ENCODE results near the gene FBXO41. TPM values are rescaled to one million over a fixed set of nuclear protein-coding genes. Genes with fewer than 3 reads are reported as not detected.

FBXO41 gene
- total and polyA plus RNA-seq, 10 of the 15 experiments (the other 5 are each of a cell fraction or from before 2014, with no cell fraction given): 1.9 to 38.9 (median 11.3) TPM

DNA sequence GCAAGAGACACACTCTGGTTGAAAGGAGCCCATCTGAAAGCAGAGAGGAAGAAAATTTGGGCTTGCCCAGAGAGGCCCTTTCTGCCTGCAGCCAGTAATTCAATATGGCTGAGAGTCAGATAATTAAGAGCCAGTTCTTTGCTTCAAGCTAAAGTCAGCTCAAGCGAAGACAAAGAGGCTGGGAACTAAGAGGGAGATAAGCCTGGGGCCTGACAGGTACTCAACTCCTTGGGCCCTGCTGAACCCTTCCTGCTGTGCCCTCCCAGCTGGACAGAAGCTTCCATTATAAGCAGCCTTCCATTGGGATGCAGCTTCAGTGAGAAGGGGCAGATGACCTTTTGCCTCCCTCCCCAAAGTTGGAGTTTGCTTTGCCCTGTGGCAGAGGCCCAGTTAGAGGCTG is 12.0 kb downstream of the FBXO41 start:
- intact Hi-C loops (cut with micrococcal nuclease; ENCODE audit: unreplicated experiment): no loop called here
- ATAC-seq: no peak
- TF ChIP-seq SIX5 (IDR thresholded peaks at IDR 0.05; ENCODE audit: low read depth, low read length, severe bottlenecking): no peak
- TF ChIP-seq, protein P1, sequence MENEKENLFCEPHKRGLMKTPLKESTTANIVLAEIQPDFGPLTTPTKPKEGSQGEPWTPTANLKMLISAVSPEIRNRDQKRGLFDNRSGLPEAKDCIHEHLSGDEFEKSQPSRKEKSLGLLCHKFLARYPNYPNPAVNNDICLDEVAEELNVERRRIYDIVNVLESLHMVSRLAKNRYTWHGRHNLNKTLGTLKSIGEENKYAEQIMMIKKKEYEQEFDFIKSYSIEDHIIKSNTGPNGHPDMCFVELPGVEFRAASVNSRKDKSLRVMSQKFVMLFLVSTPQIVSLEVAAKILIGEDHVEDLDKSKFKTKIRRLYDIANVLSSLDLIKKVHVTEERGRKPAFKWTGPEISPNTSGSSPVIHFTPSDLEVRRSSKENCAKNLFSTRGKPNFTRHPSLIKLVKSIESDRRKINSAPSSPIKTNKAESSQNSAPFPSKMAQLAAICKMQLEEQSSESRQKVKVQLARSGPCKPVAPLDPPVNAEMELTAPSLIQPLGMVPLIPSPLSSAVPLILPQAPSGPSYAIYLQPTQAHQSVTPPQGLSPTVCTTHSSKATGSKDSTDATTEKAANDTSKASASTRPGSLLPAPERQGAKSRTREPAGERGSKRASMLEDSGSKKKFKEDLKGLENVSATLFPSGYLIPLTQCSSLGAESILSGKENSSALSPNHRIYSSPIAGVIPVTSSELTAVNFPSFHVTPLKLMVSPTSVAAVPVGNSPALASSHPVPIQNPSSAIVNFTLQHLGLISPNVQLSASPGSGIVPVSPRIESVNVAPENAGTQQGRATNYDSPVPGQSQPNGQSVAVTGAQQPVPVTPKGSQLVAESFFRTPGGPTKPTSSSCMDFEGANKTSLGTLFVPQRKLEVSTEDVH (IDR thresholded peaks at IDR 0.05; ENCODE audit: low read depth, partially characterized antibody): no peak
- no peak for TF ChIP-seq RB1 (IDR thresholded peaks at IDR 0.05; ENCODE audit: borderline replicate concordance)
- TF ChIP-seq RUNX3 (IDR thresholded peaks at IDR 0.05; ENCODE audit: low read length): no peak
- TF ChIP-seq JUND (IDR thresholded peaks at IDR 0.05; ENCODE audit: low read depth, low read length): no peak
- TF ChIP-seq, protein P2, sequence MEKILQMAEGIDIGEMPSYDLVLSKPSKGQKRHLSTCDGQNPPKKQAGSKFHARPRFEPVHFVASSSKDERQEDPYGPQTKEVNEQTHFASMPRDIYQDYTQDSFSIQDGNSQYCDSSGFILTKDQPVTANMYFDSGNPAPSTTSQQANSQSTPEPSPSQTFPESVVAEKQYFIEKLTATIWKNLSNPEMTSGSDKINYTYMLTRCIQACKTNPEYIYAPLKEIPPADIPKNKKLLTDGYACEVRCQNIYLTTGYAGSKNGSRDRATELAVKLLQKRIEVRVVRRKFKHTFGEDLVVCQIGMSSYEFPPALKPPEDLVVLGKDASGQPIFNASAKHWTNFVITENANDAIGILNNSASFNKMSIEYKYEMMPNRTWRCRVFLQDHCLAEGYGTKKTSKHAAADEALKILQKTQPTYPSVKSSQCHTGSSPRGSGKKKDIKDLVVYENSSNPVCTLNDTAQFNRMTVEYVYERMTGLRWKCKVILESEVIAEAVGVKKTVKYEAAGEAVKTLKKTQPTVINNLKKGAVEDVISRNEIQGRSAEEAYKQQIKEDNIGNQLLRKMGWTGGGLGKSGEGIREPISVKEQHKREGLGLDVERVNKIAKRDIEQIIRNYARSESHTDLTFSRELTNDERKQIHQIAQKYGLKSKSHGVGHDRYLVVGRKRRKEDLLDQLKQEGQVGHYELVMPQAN (conservative IDR thresholded peaks at IDR 0.05): no peak
- TF ChIP-seq, protein P3, sequence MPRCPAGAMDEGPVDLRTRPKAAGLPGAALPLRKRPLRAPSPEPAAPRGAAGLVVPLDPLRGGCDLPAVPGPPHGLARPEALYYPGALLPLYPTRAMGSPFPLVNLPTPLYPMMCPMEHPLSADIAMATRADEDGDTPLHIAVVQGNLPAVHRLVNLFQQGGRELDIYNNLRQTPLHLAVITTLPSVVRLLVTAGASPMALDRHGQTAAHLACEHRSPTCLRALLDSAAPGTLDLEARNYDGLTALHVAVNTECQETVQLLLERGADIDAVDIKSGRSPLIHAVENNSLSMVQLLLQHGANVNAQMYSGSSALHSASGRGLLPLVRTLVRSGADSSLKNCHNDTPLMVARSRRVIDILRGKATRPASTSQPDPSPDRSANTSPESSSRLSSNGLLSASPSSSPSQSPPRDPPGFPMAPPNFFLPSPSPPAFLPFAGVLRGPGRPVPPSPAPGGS (IDR thresholded peaks at IDR 0.05; ENCODE audit: borderline replicate concordance, insufficient read depth, low read depth, low read length, poor library complexity, severe bottlenecking): no peak
- no peak for TF ChIP-seq PAX8 (IDR thresholded peaks at IDR 0.05)
- TF ChIP-seq SMAD5 (IDR thresholded peaks at IDR 0.05; ENCODE audit: low read depth): no peak
- no peak for TF ChIP-seq MEF2A (IDR thresholded peaks at IDR 0.05; ENCODE audit: insufficient read depth, low read depth, low read length)
- TF ChIP-seq ATF7 (IDR thresholded peaks at IDR 0.05; ENCODE audit: low read depth): no peak
- TF ChIP-seq MYC (IDR thresholded peaks at IDR 0.05; ENCODE audit: insufficient read depth, insufficient read length, insufficient replicate concordance, low read length, severe bottlenecking): no peak
- no peak for TF ChIP-seq TCF3 (IDR thresholded peaks at IDR 0.05; ENCODE audit: borderline replicate concordance, insufficient read depth, low read depth, low read length)
- no peak for TF ChIP-seq LARP7 (IDR thresholded peaks at IDR 0.05)
- Histone ChIP-seq H3K9me3 (replicated peaks; ENCODE audit: control insufficient read depth, insufficient read depth, low read length) (no peaks in the 10 kb centered on the region), H3K4me2 (ENCODE audit: control insufficient read depth, insufficient read depth) (no peak overlapping the region), H2AFZ (ENCODE audit: control insufficient read depth, low read depth, low read length) (no peak overlapping the region), H3K79me2 (ENCODE audit: control insufficient read depth, insufficient read depth, low read length) (peaks cover 4% of the 10 kb centered on the region), H3K4me3 (no peak overlapping the region), H3K27ac (ENCODE audit: control insufficient read depth, insufficient read depth) (no peak overlapping the region), H3K4me1 (ENCODE audit: control insufficient read depth, insufficient read depth, low read length) (no peaks in the 10 kb centered on the region), H3K36me3 (ENCODE audit: control insufficient read depth in 2 of 2, insufficient read depth in 2 of 2, low read length in 1 of 2) (0 out of 4 replicates have a peak, but pooled peaks cover 0 to 7% of the 10 kb centered on the region in 2 experiments), H4K20me1 (ENCODE audit: control insufficient read depth, insufficient read depth) (no peaks in the 10 kb centered on the region), H3K27me3 (replicated peaks in 1 of 2; ENCODE audit: control insufficient read depth in 2 of 2, insufficient read depth in 2 of 2, low read length in 1 of 2) (no peaks in the 10 kb centered on the region), H3K9ac (ENCODE audit: control insufficient read depth, insufficient read depth, low read length) (no peak overlapping the region)
- ChIA-PET SMC1A (ENCODE audit: uncharacterized antibody, unreplicated experiment) (interaction anchor here (1.9 kb wide), 1 partner anchor 16 kb away, joined by 7 read pairs; no protein-coding TSS in a partner anchor), CTCF (interaction anchor here (0.9 to 1.4 kb wide), 4 partner anchors 9 to 94 kb away, joined by 3 to 12 read pairs (median 4); partner anchors contain the start of gene FBXO41), RAD21 (ENCODE audit: unreplicated experiment) (no interaction called here), POLR2A (interaction anchor here (0.8 to 1.5 kb wide), 2 partner anchors 10 to 38 kb away, joined by 3 to 4 read pairs; partner anchors contain the start of gene CCT7)
- BruUV-seq (replicated peaks): no TSS peak
- in situ Hi-C loops (cut with MboI): no loop called here
- no peak for DNase-seq (ENCODE audit: low read depth, low spot score)
- WGBS (ENCODE audit: insufficient coverage, insufficient replicate concordance, low lambda C conversion rate, missing lambda C conversion rate): 38% methylated on average over 1 of the region's 1 CpG
- FAIRE-seq: no peak

Measured in GM12878 (cell line).